LNCaP clone FGC (cell line): ENCODE results near the gene TMEM59.
"Not testable (repeated sequence)": the region's sequence is repeated elsewhere in the genome, so short reads cannot be mapped to it uniquely, and the experiment has no call there.

Experiments used
- DNase-seq: peaks from one replicate; pipeline ENCODE4 v3.0.0-alpha.2; 2011; ENCODE audit warnings: low read depth
- H3K4me3 ChIP-seq: 2 replicates; pipeline ENCODE4 v1.5.1; 2011; ENCODE audit warnings: mild to moderate bottlenecking, low read depth, low read length, control low read depth
- CTCF ChIP-seq: IDR thresholded peaks from 2 replicates; pipeline ENCODE4 v1.5.1; 2012; ENCODE audit warnings: mild to moderate bottlenecking; ENCODE audit not compliant: control insufficient read depth, insufficient read depth; ENCODE audit errors: extremely low read depth

The TMEM59 gene

GRCh38 chr1:54010415-54011117, 42.4 kb downstream of the TMEM59 start:
- DNase-seq, result no peak
- no peak overlapping the region for H3K4me3 ChIP-seq
- TF ChIP-seq CTCF, result no peak

GRCh38 chr1:54009406-54009805, 43.6 kb downstream of the TMEM59 start:
- no peak for TF ChIP-seq CTCF
- no peak for DNase-seq
- no peak overlapping the region for H3K4me3 ChIP-seq

- DNase-seq, result no peak
- no peak for TF ChIP-seq CTCF
- no peak overlapping the region for H3K4me3 ChIP-seq
These were observed 44.1 kb downstream of the TMEM59 start for GRCh38 chr1:54008876-54009275.

- H3K4me3 ChIP-seq, result no peak overlapping the region
- TF ChIP-seq CTCF, result no peak
- no peak for DNase-seq
These were observed 45.4 kb downstream of the TMEM59 start for GRCh38 chr1:54007613-54008012.

- TF ChIP-seq CTCF, result no peak
- DNase-seq, result no peak
- no peak overlapping the region for H3K4me3 ChIP-seq
These were observed 46.5 kb downstream of the TMEM59 start for GRCh38 chr1:54006508-54006907.

GRCh38 chr1:54004481-54005049, 48.4 kb downstream of the TMEM59 start:
- no peak overlapping the region for H3K4me3 ChIP-seq
- no peak for DNase-seq
- no peak for TF ChIP-seq CTCF

- DNase-seq, H3K4me3 ChIP-seq: not testable (repeated sequence)
These were observed 49.1 kb downstream of the TMEM59 start for GRCh38 chr1:54003750-54004480.
